K562 (cell line): ENCODE data around the gene ZPR1. TPM values are rescaled to one million over a fixed set of nuclear protein-coding genes. Genes with fewer than 3 reads are reported as not detected.

Experiments used
- ATAC-seq: fragments of 200-7000 bp; cut with Tn5 transposase; 3 replicates; pipeline ENCODE4 v1.9.1; 2020; ENCODE audit warnings: moderate library complexity
- BruUV-seq: library from RNA; stranded (reverse); fragments of 400-500 nt; replicated peaks from 2 replicates; lab custom pipeline; 2021; lab: Mats Ljungman, UMichigan
- CTCF ChIA-PET: fragments of 300-600 bp; formaldehyde crosslinking; extraction: SDS; loops from one replicate; lab custom pipeline; 2021; ENCODE audit warnings: low intra/inter-chr PET ratio; lab: Yijun Ruan, JAX
- POLR2A ChIA-PET: fragments of 300-600, 350-650 bp; sonication (Branson Sonifier 250); formaldehyde crosslinking; extraction: SDS; loops from one replicate; lab custom pipeline; 2021; ENCODE audit warnings: antibody characterized with exemption, inconsistent platforms; lab: Yijun Ruan, JAX
- DNase-seq, 4 experiments: peaks; one replicate each; pipeline versions ENCODE4 v3.0.0 to v3.0.0-alpha.2; 2011 to 2018; ENCODE audit warnings: low spot score in 3 of 4, mixed read lengths in 3 of 4; ENCODE audit errors: extremely low read depth in 1 of 4
- FAIRE-seq: peaks from 2 replicates; lab custom pipeline; 2011; peaks lifted over from hg19 to GRCh38; lab: Jason Lieb, UNC
- H2AFZ ChIP-seq: 2 replicates; pipeline ENCODE4 v1.6.0; 2011; ENCODE audit warnings: low read depth, low read length, control low read depth, inconsistent platforms
- H3K27ac ChIP-seq: fragments of 200-600 bp; 3 replicates; pipeline ENCODE4 v1.8.0; 2011; ENCODE audit warnings: low read depth, mild to moderate bottlenecking, control low read depth, inconsistent platforms, low read length, moderate library complexity, mixed read lengths; ENCODE audit errors: extremely low read depth
- H3K27me3 ChIP-seq, 2 experiments: fragments of 300-600 bp in 1 of 2; 2 replicates in 1 of 2; 3 replicates in 1 of 2; pipeline versions ENCODE4 v1.6.0 to v1.8.0; 2011; ENCODE audit warnings: inconsistent platforms in 2 of 2, low read length in 2 of 2, mild to moderate bottlenecking in 1 of 2, mixed read lengths in 1 of 2, moderate library complexity in 1 of 2; ENCODE audit not compliant: control insufficient read depth in 2 of 2, insufficient read depth in 2 of 2
- H3K36me3 ChIP-seq: fragments of 300-600 bp; 3 replicates; pipeline ENCODE4 v1.8.0; 2011; ENCODE audit warnings: mild to moderate bottlenecking, low read length, inconsistent platforms; ENCODE audit not compliant: control insufficient read depth, insufficient read depth
- H3K4me1 ChIP-seq, 2 experiments: fragments of 200-600 bp in 1 of 2; replicated peaks in 1 of 2; 2 replicates in 1 of 2; 3 replicates in 1 of 2; pipeline versions ENCODE4 v1.5.1 to v1.8.0; 2011; ENCODE audit warnings: inconsistent platforms in 2 of 2, low read length in 2 of 2, mild to moderate bottlenecking in 1 of 2, mixed read lengths in 1 of 2, moderate library complexity in 1 of 2; ENCODE audit not compliant: control insufficient read depth in 2 of 2, insufficient read depth in 2 of 2
- H3K4me2 ChIP-seq: 2 replicates; pipeline ENCODE4 v1.6.1; 2011; ENCODE audit warnings: low read length, control low read depth, inconsistent platforms, mixed read lengths; ENCODE audit not compliant: insufficient read depth
- H3K4me3 ChIP-seq: fragments of 200-600 bp; sonication (generic), shearing (Covaris generic); 2 replicates; pipeline ENCODE4 v1.5.1; 2016; ENCODE audit warnings: control low read depth, inconsistent platforms
- H3K79me2 ChIP-seq: fragments of 200-600 bp; 3 replicates; pipeline ENCODE4 v1.8.0; 2011; ENCODE audit warnings: low read length, inconsistent platforms; ENCODE audit not compliant: control insufficient read depth, insufficient read depth
- H3K9ac ChIP-seq, 2 experiments: 2 replicates each; pipeline versions ENCODE4 v1.6.0 to v1.6.1; 2011; ENCODE audit warnings: low read depth in 2 of 2, low read length in 2 of 2, control low read depth in 1 of 2, inconsistent platforms in 1 of 2, mild to moderate bottlenecking in 1 of 2, mixed read lengths in 1 of 2; ENCODE audit not compliant: insufficient read depth in 1 of 2
- H3K9me1 ChIP-seq: one replicate; pipeline ENCODE4 v1.6.0; 2011; ENCODE audit warnings: inconsistent platforms, mild to moderate bottlenecking, low read length, moderate library complexity; ENCODE audit not compliant: control insufficient read depth, insufficient read depth
- H3K9me3 ChIP-seq: replicated peaks from 2 replicates; pipeline ENCODE4 v1.5.1; 2011; ENCODE audit warnings: low read depth, low read length, inconsistent platforms; ENCODE audit not compliant: control insufficient read depth, insufficient read depth
- H4K20me1 ChIP-seq: replicated peaks from 2 replicates; pipeline ENCODE4 v1.6.1; 2011; ENCODE audit warnings: low read length, inconsistent platforms, mixed read lengths; ENCODE audit not compliant: control insufficient read depth, insufficient read depth
- ARHGAP35 ChIP-seq: fragments of 450-650 bp; IDR thresholded peaks from 2 replicates; pipeline ENCODE4 v1.6.1; 2018; ENCODE audit not compliant: partially characterized antibody
- BRD4 ChIP-seq: fragments of 200-600 bp; sonication (generic); IDR thresholded peaks from 2 replicates; pipeline ENCODE4 v1.6.1; 2017; ENCODE audit warnings: inconsistent platforms
- CHD2 ChIP-seq: IDR thresholded peaks from 2 replicates; pipeline ENCODE4 v1.6.1; 2011; ENCODE audit warnings: low read depth, low read length
- FOXK2 ChIP-seq, 2 experiments: fragments of 450-650 bp; IDR thresholded peaks in 1 of 2; conservative IDR thresholded peaks in 1 of 2; 2 replicates each; pipeline ENCODE4 v1.6.1; 2016; ENCODE audit warnings: low read depth in 2 of 2, mild to moderate bottlenecking in 1 of 2
- HSF4 ChIP-seq: fragments of 250-450 bp; sonication (Bioruptor Pico); IDR thresholded peaks from 2 replicates; pipeline ENCODE4 v2.1.2; 2022; ENCODE audit warnings: mild to moderate bottlenecking, moderate library complexity, borderline replicate concordance
- MXI1 ChIP-seq: IDR thresholded peaks from 2 replicates; pipeline ENCODE4 v1.6.1; 2011; ENCODE audit warnings: low read depth, mild to moderate bottlenecking, improper control_type of control experiment, low read length
- NFYB ChIP-seq: IDR thresholded peaks from 2 replicates; pipeline ENCODE4 v1.6.1; 2011; ENCODE audit warnings: mild to moderate bottlenecking, moderate library complexity; ENCODE audit not compliant: insufficient read length; ENCODE audit errors: extremely low read depth
- PHF20 ChIP-seq: fragments of 450-650 bp; IDR thresholded peaks from 2 replicates; pipeline ENCODE4 v1.6.1; 2018; ENCODE audit not compliant: partially characterized antibody
- POLR2AphosphoS5 ChIP-seq: IDR thresholded peaks from 2 replicates; pipeline ENCODE4 v1.6.1; 2011; ENCODE audit warnings: mild to moderate bottlenecking, low read depth, low read length, moderate library complexity; ENCODE audit not compliant: control insufficient read depth, insufficient read depth
- RBFOX2 ChIP-seq: fragments of 200-400 bp; formaldehyde crosslinking; IDR thresholded peaks from 2 replicates; pipeline ENCODE4 v1.6.1; 2017; ENCODE audit warnings: low read depth, mild to moderate bottlenecking, low read length, moderate library complexity
- SMAD3 ChIP-seq: fragments of 450-650 bp; formaldehyde crosslinking; conservative IDR thresholded peaks from 2 replicates; pipeline ENCODE4 v1.4.0; 2020; ENCODE audit warnings: mild to moderate bottlenecking
- TARDBP ChIP-seq: fragments of 450-650 bp; IDR thresholded peaks from 2 replicates; pipeline ENCODE4 v1.6.1; 2016
- TCFL5 ChIP-seq: fragments of 250-450 bp; sonication (Bioruptor Pico); conservative IDR thresholded peaks from 2 replicates; pipeline ENCODE4 v1.6.1; 2021; ENCODE audit warnings: mild to moderate bottlenecking, moderate library complexity, matching md5 sums
- THRAP3 ChIP-seq: fragments of 450-650 bp; IDR thresholded peaks from 2 replicates; pipeline ENCODE4 v1.6.1; 2016; ENCODE audit warnings: mild to moderate bottlenecking, inconsistent platforms, borderline replicate concordance
- XRCC3 ChIP-seq: fragments of 450-650 bp; IDR thresholded peaks from 2 replicates; pipeline ENCODE4 v1.6.1; 2017; ENCODE audit warnings: mild to moderate bottlenecking, moderate library complexity
- ZNF212 ChIP-seq: fragments of 450-650 bp; formaldehyde crosslinking; IDR thresholded peaks from 2 replicates; pipeline ENCODE4 v1.4.0; 2020; ENCODE audit warnings: mild to moderate bottlenecking
- ZNF324 ChIP-seq: fragments of 250-450 bp; sonication (Bioruptor Pico); IDR thresholded peaks from 2 replicates; pipeline ENCODE4 v1.4.0; 2020; ENCODE audit warnings: mild to moderate bottlenecking
- WGBS: fragments of 100-300 bp; shearing (Covaris generic); methylation state at CpG from one replicate; pipeline ENCODE4 v1.1.6; 2016; ENCODE audit warnings: low coverage, mixed read lengths; ENCODE audit not compliant: insufficient coverage; ENCODE audit errors: missing lambda C conversion rate; 5-methylcytosine and 5-hydroxymethylcytosine counted together
- in situ Hi-C: fragments of 300-500 bp; cut with MboI; formaldehyde crosslinking; loops from 4 replicates; pipeline ENCODE4 v1.15.0; 2018; ENCODE audit warnings: inconsistent platforms, mixed read lengths
- intact Hi-C: fragments of 100-400 bp; cut with micrococcal nuclease; formaldehyde crosslinking; loops from 2 replicates; pipeline ENCODE4 v1.14.2; 2022
- polyA plus RNA-seq, 8 experiments: library from polyadenylated mRNA; depleted of rRNA in 4 of 8; stranded (reverse) in 5 of 8; unstranded in 3 of 8; fragments of >200 nt; fragmentation: Nextera tagmentation in 2 of 8; fragmentation: Illumina TruSeq in 1 of 8; extraction: Ambion mirVana in 2 of 8; extraction: Trizol in 1 of 8; gene quantifications; 2 replicates each; pipeline versions ENCODE4 v1.2.1 to v1.2.3, GENCODE V29; 2011 to 2014; ENCODE audit warnings: inconsistent platforms in 1 of 8, missing spikeins in 1 of 8
- total RNA-seq, 7 experiments: library from RNA; depleted of rRNA in 6 of 7; stranded (reverse); fragments of >200 nt in 6 of 7; fragmentation: Illumina TruSeq in 2 of 7; extraction: Trizol in 2 of 7; gene quantifications; 2 replicates each; pipeline versions ENCODE4 v1.2.1 to v1.2.3, GENCODE V29; 2011 to 2021; ENCODE audit warnings: low replicate concordance in 1 of 7
- TF ChIP-seq, protein P1 (sequence below): fragments of 450-650 bp; IDR thresholded peaks from 2 replicates; pipeline ENCODE4 v1.6.1; 2018; ENCODE audit not compliant: partially characterized antibody

The ZPR1 gene
- total and polyA plus RNA-seq, 9 of the 15 experiments (the other 6 are each of a cell fraction or from before 2014, with no cell fraction given) = 13.0 to 120 (median 83.8) TPM

DNA sequence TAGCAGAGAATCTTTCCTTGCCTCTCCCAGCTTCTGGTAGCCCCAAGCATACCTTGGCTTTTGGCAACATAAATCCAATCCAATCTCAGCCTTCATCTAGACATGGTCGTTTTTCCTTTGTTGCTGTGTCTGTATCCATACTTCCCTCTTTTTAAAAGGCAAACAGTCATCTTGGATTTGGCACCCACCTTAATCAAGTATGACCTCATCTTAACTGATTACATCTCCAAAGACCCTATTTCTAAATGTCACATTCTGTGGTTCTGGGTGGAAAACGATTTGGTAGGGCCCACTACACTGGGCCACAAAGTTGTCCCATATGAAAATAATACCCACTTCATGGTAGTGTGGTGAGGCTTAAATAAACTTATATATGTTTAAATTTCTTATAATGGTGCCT is 15.9 kb downstream of the ZPR1 start (continued):
- TF ChIP-seq, protein P1, sequence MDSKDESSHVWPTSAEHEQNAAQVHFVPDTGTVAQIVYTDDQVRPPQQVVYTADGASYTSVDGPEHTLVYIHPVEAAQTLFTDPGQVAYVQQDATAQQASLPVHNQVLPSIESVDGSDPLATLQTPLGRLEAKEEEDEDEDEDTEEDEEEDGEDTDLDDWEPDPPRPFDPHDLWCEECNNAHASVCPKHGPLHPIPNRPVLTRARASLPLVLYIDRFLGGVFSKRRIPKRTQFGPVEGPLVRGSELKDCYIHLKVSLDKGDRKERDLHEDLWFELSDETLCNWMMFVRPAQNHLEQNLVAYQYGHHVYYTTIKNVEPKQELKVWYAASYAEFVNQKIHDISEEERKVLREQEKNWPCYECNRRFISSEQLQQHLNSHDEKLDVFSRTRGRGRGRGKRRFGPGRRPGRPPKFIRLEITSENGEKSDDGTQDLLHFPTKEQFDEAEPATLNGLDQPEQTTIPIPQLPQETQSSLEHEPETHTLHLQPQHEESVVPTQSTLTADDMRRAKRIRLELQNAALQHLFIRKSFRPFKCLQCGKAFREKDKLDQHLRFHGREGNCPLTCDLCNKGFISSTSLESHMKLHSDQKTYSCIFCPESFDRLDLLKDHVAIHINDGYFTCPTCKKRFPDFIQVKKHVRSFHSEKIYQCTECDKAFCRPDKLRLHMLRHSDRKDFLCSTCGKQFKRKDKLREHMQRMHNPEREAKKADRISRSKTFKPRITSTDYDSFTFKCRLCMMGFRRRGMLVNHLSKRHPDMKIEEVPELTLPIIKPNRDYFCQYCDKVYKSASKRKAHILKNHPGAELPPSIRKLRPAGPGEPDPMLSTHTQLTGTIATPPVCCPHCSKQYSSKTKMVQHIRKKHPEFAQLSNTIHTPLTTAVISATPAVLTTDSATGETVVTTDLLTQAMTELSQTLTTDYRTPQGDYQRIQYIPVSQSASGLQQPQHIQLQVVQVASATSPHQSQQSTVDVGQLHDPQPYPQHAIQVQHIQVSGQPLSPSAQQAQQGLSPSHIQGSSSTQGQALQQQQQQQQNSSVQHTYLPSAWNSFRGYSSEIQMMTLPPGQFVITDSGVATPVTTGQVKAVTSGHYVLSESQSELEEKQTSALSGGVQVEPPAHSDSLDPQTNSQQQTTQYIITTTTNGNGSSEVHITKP = peak; percentile 9
- TF ChIP-seq BRD4 (no peak), FOXK2 (conservative IDR thresholded peaks at IDR 0.05 in 1 of 2, IDR thresholded peaks at IDR 0.05 in 1 of 2; ENCODE audit: low read depth in 2 of 2) (no peak)

DNA sequence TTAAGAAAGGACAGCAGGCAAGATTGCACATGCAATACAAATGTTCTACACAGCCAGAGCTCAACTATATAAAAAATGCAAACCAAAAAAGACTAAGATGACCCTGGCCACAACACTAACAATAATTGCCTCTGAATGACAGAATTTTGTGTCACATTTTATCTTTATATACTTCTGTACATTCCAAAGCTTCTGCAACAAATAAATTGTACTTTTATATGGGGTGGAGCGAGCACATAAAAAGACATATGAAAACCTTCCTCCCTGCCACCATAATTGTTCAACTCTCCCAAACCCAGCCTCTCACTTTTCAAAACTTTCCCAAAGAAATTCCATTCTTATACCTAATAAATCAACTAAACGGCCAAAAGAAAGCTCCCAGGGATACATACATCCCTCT is 25.7 kb downstream of the ZPR1 start:
- Histone ChIP-seq H3K36me3 (peaks cover 87% of the 10 kb centered on the region), H2AFZ (no peak overlapping the region), H3K9ac (no peak overlapping the region), H3K4me2 (no peak overlapping the region), H3K9me3 (no peaks in the 10 kb centered on the region), H3K4me1 (no peaks in the 10 kb centered on the region), H3K4me3 (no peak overlapping the region), H4K20me1 (no peaks in the 10 kb centered on the region), H3K27ac (no peak overlapping the region), H3K9me1 (no peaks in the 10 kb centered on the region), H3K79me2 (no peaks in the 10 kb centered on the region), H3K27me3 (no peaks in the 10 kb centered on the region)
- CTCF ChIA-PET = no interaction called here
- no TSS peak for BruUV-seq
- DNase-seq (no peak), FAIRE-seq (no peak), ATAC-seq (no peak)
- 68% methylated on average over 2 of the region's 2 CpGs for WGBS
- in situ Hi-C loops (no loop called here), intact Hi-C loops (no loop called here)
- POLR2A ChIA-PET = interaction anchor here (1.6 kb wide), 1 partner anchor 9 kb away, joined by 4 read pairs; no protein-coding TSS in a partner anchor
- no peak for TF ChIP-seq PHF20
- TF ChIP-seq ZNF212 (CRISPR knock-in tag) = no peak
- no peak for TF ChIP-seq HSF4 (CRISPR knock-in tag)
- TF ChIP-seq TCFL5 (CRISPR knock-in tag) = no peak
- TF ChIP-seq NFYB = no peak
- TF ChIP-seq THRAP3 = no peak
- TF ChIP-seq ZNF324 = no peak
- no peak for TF ChIP-seq RBFOX2
- no peak for TF ChIP-seq CHD2
- no peak for TF ChIP-seq POLR2AphosphoS5
- no peak for TF ChIP-seq XRCC3
- no peak for TF ChIP-seq TARDBP
- TF ChIP-seq SMAD3 = no peak
- TF ChIP-seq MXI1 = no peak
- TF ChIP-seq ARHGAP35 = no peak
